ENCODE data around the gene COMMD1.

DNA sequence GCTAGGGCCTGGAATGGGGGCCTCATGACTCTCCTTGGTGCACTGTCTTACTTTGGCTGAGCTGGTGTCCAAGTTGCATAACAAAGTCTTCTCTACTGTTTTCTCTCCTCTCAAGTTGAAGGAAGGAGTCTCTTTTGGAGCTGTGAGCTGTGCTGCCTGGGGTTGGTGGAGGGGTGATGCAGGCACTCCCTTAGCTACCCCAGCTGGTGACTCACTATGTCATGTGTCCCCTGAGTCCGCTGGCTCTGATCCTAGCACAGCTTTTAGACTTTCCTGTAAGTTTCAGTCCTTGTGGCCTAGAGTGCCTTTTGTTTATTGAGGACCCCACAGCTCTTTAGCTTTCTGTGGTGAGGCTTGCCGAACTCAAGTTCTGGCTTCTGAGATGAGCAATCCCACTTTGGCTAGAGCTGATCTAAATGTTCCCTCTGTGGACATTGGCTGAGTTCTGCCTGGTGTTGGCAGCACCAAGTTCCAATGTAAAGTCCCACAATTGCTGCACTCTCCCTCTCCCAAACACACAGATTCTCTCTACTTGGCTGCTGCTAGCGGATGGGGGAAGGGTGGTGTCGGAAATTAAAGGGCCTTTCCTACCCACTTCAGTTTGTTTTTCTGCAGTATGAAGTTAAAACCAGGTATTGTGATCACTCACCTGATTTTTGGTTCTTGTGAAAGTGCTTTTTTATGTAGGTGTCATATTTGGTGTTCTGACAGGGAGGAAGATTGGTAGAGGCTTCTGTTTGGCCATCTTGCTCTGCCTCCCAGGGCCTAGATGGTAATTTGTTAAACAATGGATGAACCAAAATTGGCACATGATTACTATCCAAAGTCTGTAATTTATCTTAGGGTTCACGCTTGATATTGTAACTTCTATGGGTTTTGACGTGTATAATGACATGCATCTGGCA is 83.2 kb downstream of the COMMD1 start:
- TF ChIP-seq, protein P1, sequence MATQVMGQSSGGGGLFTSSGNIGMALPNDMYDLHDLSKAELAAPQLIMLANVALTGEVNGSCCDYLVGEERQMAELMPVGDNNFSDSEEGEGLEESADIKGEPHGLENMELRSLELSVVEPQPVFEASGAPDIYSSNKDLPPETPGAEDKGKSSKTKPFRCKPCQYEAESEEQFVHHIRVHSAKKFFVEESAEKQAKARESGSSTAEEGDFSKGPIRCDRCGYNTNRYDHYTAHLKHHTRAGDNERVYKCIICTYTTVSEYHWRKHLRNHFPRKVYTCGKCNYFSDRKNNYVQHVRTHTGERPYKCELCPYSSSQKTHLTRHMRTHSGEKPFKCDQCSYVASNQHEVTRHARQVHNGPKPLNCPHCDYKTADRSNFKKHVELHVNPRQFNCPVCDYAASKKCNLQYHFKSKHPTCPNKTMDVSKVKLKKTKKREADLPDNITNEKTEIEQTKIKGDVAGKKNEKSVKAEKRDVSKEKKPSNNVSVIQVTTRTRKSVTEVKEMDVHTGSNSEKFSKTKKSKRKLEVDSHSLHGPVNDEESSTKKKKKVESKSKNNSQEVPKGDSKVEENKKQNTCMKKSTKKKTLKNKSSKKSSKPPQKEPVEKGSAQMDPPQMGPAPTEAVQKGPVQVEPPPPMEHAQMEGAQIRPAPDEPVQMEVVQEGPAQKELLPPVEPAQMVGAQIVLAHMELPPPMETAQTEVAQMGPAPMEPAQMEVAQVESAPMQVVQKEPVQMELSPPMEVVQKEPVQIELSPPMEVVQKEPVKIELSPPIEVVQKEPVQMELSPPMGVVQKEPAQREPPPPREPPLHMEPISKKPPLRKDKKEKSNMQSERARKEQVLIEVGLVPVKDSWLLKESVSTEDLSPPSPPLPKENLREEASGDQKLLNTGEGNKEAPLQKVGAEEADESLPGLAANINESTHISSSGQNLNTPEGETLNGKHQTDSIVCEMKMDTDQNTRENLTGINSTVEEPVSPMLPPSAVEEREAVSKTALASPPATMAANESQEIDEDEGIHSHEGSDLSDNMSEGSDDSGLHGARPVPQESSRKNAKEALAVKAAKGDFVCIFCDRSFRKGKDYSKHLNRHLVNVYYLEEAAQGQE (IDR thresholded peaks at IDR 0.05; ENCODE audit: insufficient read depth in 1 of 2, low read depth in 2 of 2, low read length in 2 of 2) = no peak
- TF ChIP-seq TAF1 (IDR thresholded peaks at IDR 0.05; ENCODE audit: borderline replicate concordance, insufficient read depth, low read length) = no peak
- no peak for TF ChIP-seq POLR2AphosphoS5 (IDR thresholded peaks at IDR 0.05; ENCODE audit: low read depth, low read length)
